GM19239 (cell line): ENCODE data around the gene CLMN.
A peak's percentile ranks its signal among the peaks of the same experiment; 100 is the strongest.

Experiments used
- DNase-seq: peaks from one replicate; pipeline ENCODE4 v3.0.0; 2011; ENCODE audit warnings: low spot score; ENCODE audit not compliant: insufficient read length
- FAIRE-seq: peaks from 2 replicates; lab custom pipeline; 2011; peaks lifted over from hg19 to GRCh38; lab: Jason Lieb, UNC

CLMN gene

DNA sequence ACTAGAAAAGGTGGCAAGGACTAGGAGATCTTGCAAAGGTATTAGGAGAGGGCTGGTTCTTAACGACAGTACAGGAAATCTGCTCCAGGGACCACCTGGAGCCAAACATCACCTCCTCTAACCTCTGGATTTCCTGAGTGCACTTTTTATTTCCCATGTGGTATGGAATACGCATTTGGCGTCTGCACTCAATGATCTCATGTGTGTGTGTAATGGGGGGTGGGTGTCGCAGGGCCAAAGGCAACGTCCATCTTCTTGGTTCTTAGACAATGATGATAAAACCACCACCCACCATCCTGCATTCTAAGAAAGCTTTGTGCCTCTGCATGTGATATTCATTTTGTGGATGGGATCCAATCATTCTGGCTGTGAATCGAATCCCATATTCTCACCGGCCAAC lies 68.8 kb downstream of the CLMN start:
- DNase-seq (no peak), FAIRE-seq (no peak)

DNA sequence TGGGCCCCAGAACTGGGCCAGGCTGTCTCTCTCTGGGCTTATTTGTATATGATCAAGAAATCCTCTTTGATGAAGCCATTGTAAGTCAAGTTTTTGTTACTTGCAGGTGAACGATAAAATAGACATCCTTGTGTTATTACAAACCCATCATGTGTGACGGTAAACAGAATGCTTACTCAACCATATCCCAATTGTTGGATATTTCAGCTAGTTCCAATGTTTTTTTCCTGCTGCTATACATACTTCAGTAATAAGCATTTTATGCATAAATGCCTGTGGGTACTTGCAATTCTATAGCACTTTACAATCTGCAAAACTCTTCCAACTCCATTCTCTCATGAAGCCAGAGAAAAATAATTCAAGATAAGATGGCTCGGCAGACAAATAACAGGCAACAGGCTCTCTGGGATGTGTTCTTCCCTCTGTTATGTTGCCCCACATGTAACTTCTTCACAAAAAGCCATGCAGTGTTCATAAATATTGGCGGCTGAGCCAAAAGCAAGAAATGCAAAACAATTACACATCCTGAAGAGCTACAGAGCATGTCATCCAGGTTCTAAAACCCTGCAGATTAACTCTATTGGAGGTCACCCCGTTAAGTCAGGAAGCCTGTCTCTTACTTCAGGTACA lies 69.5 kb downstream of the CLMN start:
- DNase-seq (no peak), FAIRE-seq (no peak)

DNA sequence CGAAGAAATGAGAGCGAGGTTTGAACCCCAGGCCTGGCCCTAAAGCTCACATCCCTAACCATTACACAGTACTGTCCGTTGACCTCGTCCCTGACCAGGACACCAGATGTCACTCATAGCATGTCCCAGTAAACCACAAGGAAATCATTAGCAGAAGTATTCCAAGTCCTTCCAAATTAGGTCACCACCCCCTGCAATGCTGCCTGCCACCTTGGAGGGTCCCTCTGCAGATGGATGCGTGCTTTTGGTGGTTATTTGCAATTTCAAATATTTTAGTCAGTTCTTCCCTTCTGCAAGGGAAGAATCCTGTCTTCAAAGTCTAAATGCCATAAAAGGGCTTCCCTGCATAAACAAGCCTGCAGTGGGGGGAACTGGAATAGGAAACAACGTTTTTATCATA lies 71.3 kb downstream of the CLMN start:
- FAIRE-seq: no peak
- no peak for DNase-seq

DNA sequence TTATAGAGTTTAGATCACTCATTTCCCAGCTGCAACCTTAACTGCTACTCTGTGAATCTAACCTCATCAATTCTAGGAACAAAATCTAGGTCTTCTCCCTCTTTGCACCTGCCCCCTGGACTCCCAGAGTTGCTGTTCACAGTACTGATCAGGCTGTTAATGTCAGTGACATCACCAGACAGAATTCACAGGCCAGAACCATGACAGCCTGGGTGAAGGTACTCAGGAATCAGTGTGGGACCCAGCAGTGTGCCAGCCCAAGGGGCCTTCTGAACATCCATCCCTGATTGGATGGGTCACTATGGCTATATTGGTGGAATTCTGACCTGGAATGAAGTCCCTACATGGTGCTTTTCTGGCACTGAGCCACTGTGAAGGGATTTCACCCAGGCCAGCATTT lies 72.8 kb downstream of the CLMN start:
- DNase-seq (no peak), FAIRE-seq (no peak)

DNA sequence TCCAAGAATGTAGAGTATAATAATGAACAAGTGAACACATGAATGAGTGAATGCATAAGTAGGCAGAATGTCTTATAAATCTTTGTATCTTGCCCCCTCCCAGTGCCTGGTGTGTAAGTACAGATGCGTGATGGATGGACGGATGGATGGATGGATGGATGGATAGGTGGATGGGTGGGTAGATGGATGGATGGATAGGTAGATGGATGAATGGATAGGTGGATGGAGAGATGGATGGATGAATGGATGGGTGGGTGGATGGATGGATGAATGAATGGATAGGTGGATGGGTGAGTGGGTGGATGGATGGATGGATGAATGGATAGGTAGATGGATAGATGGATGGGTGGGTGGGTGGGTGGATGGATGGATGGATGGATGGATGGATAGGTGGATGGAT lies 74.4 kb downstream of the CLMN start:
- FAIRE-seq: no peak
- DNase-seq: no peak

DNA sequence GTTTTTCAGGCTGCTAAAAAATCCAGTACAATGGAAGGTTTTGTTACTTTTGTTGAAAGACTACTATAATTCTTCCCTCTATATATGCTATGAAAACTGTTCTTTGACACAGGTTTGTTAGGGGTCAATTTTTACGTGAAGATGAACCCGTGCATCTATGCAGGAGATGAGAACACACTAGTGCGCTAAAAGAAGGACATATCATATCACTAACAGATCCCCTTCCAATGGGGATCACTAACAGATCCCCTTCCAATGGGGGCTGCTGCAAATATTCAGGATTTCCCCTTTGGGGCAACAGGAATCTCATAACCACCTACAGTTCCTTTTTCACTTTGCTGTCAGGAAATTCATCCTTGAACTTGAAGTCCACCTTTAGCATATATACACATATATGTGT lies 75.1 kb downstream of the CLMN start:
- FAIRE-seq (peak; percentile 4), DNase-seq (no peak)

DNA sequence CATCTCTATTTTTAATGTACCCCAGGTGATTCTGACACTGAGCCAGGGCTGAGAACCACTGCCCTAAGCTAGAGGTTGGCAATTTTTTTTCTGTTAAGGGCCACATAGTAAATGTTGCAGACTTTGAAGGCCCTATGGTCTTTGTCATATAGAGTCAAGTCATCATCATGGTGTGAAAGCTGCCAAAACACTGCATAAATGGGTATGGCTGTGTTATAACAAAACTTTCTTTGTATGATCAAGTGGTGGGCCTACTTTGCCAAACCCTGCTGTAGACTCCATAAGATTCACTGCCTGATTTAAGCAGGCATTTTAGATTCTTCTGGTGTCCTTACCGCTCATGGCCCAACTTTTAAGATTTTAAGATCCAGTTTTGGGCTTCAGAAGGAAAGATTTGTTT lies 76.8 kb downstream of the CLMN start:
- DNase-seq: no peak
- no peak for FAIRE-seq

DNA sequence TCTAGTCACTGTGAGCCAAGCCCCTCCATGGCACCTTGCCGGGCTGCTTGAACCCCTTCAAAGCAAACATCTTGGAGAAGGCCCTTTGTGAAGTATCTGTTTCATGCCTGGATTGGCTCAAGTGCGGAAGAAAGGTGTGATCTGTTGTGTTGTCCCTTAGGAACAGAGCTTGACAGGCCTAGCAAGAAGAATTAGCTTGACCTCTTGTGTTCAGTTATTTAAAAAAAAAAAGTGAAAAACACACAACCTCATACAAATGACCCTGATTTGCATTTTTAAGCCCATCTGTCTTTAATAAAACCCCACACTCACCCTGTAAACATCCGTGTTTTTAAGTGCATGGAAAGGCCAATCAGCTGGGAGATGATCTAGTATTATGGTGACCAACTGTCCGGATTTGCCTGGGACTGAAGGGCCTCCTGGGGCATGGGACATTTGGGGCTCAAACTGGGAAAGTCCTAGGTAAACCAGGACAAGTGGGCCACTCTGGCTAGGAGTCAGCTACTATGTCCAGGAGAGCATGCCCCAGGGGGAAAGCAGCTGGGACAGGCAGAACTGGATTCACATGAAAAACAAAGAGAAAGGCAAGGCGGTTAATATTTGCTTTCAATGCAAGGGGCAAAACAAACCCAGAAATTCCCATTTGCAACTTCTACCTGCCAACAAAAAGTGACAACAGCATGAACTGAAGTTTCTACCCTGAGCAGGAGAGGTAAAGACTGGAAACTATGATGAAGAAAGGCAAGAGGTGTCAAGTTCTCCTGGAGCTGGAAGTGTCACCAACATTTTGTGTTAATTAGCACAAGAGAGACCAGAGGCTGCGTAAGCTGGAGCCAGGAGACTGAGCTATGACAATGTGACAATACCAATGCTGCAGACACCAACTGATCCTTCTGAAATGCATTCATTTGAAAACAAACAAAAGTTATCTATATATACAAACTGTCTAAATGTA lies 78.6 kb downstream of the CLMN start:
- DNase-seq (no peak), FAIRE-seq (no peak)

DNA sequence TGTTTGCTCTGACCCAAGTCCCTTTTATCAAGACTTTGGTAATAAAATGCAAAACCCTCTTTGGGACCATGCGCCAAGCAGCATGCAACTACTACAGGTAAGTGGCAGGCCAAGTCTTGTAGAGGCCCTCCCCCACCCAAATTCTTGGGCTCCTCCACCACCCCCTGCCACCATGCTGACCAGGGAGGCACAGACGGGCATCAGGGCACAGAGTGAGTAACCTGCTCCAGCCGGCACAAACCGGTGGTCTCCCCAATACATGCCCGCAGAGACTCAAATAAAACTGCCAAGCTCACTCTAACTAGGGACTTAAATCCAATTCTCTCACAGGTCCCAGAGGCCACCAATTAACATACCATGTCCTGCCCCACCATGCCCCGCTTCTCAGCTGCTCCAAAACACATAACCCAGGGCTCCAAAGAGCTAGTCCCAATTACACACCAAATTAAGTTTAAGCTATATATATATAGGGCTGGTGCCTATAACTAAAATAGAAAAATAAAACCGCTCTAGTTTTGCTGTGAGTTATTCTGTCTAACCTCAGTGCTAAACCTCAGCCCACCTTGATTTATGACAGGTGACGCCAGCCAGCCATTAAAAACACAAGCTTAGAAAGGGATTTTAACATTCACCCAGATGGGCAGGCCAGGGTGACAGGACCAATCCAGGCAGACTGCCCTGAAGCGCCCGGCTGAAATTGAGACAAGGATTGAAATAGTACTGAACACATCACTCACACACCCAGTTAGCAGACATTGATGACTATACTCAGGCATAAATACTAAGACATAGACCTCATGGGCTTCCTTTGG lies 81.0 kb downstream of the CLMN start:
- DNase-seq (no peak), FAIRE-seq (no peak)

DNA sequence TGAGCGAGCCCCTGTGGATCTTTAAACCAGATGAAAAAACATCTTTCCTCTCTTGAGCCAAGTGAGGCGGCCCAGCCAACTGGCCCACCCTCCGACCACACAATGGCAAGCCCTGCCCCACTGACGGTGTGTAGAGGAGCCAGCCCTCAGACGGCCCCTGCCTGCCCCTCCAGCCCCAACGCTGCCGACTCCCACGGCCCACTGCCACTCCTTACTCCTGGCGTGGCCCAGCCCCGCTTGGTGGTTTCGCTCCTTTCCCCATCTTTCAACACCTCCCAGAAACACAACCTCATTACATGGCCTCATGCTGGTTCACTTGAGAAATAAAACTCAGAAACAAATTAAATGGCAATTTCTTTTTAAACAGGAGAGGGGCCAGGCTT lies 81.8 kb downstream of the CLMN start:
- FAIRE-seq: no peak
- no peak for DNase-seq

DNA sequence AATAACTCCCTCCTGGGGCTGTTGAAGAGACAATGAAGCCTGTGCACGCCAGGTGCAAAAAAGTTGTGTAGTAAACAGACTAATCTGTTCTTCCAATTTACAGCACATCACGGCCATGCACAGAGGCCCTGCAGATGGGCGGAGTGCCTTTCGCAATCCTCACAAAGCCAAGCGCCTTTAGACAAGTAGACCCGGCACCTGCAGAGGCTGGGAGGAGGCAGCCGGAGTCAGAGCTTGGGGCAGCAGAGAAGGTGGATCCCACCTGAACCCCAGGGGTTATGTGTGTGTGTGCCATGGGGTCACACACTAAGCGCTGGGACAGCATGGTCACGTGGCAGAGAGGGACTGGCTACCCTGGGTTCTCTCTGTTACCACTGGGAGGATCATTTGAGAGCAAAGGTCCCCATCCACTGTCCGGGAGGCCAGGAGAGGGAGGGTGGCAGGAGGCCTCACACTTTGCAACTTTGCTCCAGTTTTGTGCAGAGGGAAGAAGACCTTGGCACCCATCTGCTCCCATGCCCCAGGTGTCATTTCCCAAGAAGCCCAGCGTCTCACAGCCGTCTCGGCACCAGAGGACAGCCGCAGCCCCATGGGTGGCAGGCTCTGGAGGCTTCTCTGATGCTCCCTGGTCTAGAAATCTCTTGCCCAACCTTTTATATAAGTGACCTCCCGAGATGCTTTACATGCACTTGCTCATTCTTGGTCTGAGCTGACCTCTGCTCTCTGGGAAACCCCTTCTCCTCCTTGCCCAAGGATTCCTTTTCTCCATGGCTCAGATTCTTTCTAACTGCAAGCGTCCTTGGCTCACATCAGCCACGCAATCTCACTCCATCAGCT lies 82.4 kb downstream of the CLMN start:
- DNase-seq: no peak
- no peak for FAIRE-seq

DNA sequence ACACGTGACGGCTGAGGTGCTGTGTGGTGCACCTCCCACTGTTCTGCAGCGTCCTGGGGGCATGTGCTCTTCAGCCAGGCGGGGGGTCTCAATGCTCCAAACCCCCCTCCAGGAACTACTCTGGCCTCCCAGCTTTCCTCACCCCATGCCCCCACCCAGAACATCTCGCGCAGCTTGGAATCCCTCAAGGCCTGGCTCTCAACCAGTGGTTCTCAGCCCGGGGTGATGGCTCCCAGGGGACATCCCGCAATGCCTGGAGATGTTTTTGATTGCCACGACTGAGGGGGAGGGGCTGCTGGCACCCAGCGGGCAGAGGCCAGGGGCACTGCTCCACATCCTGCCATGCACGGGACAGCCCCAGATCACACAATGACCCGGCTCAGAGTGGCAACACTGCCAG lies 83.5 kb downstream of the CLMN start:
- DNase-seq (no peak), FAIRE-seq (no peak)

DNA sequence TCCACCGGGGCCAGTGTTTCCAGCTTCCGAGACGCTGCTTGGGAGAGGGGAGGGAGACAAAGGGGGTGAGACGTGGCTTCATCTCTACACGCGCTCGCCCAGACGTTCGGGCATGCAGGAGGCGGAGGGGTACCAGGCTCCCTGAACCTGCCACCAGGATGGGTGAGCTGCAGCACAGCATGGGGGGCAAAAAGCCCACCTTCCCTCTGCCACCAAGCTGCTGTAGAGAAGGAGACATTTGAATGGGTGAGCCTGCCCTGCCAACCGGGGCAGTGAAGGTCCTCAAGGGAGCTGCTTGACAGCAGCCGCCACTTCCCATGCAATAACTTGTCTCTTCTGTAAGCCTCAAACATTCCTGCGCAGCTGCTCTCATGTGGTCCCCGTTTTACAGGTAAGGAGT lies 83.9 kb downstream of the CLMN start:
- DNase-seq (no peak), FAIRE-seq (no peak)

DNA sequence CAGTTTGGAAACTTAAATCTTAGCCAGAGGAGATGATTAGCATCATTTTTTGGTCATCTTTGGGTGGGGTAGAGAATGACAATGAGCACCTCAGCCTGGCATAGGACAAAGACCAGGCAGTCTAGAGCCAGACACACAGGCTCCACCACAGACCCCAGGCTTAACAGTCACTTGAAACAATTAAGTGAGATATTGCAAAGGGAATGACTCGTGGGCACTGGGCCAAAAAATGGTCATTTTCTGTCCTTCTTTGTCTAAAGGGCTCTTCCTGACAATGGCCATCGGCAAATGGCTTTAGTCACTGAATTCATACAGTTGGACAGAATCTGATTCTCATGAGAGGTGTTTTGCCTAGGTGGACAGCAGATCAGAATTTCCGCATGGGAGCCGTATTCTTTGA lies 84.4 kb downstream of the CLMN start:
- no peak for FAIRE-seq
- no peak for DNase-seq

DNA sequence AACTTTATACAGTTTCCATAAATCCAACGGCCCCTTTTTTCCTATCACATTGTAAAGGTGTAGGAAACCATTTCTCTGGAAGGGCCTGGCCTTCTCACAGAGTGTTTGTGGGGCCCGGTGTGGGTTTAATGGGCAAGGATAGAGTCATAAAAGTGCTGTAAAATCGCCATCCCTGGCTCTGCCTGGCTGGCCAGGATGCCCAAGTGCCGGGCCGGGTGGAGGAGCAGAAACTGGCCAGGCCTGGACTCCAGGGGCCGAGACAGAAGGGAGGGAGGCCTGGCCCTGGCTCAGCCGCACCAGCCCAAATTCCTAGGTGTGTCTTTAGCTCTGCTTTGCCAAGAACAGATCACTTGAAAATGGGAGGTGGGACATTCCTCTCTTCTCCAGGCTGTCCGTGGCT lies 85.3 kb downstream of the CLMN start:
- DNase-seq (no peak), FAIRE-seq (peak; percentile 39)

DNA sequence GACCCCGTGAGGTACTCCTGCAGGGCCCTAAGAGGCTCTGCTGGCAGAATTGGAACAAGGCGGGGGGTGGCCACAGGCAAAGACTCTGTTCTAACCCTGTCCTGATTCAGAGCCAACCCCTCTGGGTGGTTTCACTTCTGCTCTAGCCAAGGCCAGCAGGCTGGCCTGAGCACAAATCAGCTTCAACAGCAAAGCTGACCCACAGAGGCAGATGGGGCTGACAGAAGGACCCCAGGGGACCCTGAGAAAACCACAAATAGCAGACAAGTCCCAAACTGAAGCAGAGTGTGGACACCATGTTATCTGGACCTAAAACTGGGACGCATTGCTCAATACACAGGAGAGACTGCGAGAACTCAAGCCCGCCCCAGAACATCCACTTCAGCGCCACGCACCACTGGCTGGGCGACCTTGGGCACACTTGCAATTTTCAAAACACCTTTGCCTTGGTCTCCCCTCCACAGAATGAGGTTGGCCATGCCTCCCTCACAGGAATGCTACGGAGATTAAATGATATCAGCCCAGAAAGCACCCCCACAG lies 85.9 kb downstream of the CLMN start:
- FAIRE-seq: peak; percentile 96
- peak; percentile 80 for DNase-seq

DNA sequence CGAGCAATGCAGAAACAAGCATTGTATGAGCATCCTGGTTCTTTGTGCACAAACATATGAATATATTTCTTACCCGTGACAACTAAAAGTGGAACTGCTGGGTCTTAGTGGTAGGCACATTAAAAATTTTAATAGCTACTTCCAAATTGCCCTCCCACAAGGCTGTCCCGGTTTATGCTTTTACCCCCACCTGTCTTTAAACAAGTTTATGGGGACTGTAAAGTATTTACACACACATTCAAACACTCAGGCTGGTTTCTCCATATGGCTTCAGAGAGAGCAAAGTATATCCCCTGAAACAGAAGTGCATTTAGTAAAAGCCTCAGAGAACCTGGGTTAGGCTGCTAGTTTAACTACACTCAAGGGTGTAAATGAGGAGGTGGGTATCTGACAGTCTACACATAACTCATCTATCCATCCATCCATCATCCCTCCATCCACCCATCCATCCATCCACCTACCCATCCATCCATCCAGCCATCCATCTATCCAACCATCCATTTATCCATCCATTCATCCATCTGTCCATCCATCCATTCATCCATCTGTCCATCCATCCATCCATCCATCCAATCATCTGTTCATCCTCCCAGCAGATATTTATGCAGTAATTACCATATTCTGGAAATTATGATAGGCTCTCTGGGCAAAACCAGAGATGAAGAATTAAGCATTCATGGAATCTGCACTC lies 86.7 kb downstream of the CLMN start:
- DNase-seq: no peak
- FAIRE-seq: no peak

DNA sequence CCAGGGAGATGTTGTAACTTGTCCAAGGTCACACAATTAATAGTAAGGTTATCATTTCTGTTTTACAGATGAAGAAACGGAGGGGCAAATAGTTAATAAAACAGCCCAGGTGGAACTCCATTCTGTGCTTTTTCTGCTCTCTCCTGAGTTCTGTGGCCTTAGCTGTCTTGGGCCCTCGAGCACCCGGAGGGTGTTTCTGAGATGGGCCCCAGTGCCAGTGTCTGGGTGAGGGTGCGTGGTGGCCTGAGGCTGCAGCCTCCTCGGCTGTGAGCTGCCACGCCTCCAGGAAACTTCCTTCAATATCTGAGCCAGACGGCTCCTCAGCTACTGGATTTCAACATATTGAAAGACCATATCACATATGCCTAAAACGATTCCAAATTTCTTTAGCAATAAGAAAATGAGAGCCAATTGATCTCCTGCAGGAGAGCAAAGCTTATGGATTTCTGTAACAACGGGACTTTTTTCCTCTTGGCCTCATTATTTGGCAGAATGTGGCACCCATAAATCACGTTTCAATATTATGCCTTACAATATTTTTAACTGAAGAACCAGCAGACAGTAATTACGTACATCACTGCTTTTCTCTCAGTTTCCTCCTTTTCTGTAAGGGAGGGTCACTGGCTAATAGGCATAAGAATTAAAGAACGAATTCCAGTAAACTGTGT lies 87.6 kb downstream of the CLMN start:
- DNase-seq (no peak), FAIRE-seq (no peak)

DNA sequence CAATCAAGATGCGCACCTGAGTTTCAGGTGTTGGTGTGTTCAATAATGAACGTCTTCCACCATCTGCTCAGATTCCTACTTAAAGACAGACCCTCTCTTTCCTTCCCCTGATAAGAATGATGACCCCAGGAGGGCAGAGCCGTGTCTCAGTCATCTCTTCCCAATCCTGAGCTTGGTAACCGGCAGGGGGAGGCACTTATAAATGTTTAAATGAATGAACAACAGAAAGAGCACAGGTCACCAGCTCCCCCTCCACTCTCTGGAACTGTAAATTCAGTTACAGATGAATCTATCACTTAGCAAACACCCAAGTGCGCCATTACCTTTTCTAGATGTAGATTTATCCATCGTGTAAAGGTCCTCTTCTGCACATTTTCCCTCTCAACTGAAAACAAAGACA lies 90.0 kb downstream of the CLMN start:
- no peak for DNase-seq
- FAIRE-seq: peak; percentile 35
